Measurements from ENCODE around the gene ADCY9. TPM values are rescaled to one million over a fixed set of nuclear protein-coding genes. Genes with fewer than 3 reads are reported as not detected.
A peak's percentile ranks its signal among the peaks of the same experiment; 100 is the strongest.
"Not testable (repeated sequence)": the region's sequence is repeated elsewhere in the genome, so short reads cannot be mapped to it uniquely, and the experiment has no call there.

Gene ADCY9
- total and polyA plus RNA-seq, 7 experiments from 2014 or later, result 0.46 to 14.3 (median 4.2) TPM

DNA sequence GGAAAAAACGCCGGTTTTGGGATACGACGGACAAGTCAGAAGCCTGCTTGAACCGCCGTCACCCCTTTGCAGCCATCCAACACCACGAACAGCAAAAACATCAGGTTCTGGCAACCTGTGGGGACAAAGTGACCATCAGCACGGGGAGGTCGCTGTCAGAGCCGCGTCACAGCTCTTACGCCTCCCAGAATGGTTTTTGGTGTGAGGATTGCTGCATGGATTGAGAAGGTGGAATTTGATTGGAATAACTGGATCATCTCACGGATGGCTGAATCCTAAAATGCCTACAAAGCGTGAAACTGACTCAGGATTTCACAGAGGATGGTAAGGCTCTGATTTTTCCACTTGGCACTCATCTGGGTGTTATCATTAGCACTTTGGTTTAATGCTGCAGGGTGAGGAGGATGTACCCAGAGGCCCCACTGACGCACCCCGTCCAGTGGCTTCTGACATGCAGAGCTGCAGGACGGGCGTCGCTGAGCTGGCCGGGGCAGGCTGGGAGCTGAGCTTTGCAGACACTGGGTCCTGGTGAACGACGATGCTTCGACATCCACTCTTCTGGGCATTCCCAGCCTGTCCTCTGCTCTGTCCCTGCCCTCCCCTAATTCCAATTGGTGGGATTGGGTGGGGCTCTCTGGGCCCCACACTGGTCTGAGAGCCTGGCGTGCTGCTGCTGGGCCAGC is 162.4 kb downstream of the ADCY9 start:
- Mint-ChIP-seq H3K4me3 (no peak overlapping the region), H3K4me1 (peaks cover 0 to 7% (median 0%) of the 10 kb centered on the region in 7 donors), H3K27me3 (peaks cover 20 to 41% (median 24%) of the 10 kb centered on the region in 5 donors), H3K9me3 (peaks cover 0 to 2% (median 0%) of the 10 kb centered on the region in 11 donors), H3K36me3 (no peaks in the 10 kb centered on the region), H3K27ac (no peak overlapping the region)
- intact Hi-C loops (cut with micrococcal nuclease), result no loop called here
- DNase-seq, result no peak
- no peak for ATAC-seq
- H3K4me3 ChIP-seq (ENCODE audit: low read length), result no peak overlapping the region
- no peaks in the 10 kb centered on the region for H3K36me3 ChIP-seq (ENCODE audit: control insufficient read depth in 2 of 3, insufficient read depth in 3 of 3, low read length in 3 of 3)
- H3K9me3 ChIP-seq (ENCODE audit: control insufficient read depth in 2 of 3, low read length in 3 of 3), result no peaks in the 10 kb centered on the region
- peaks cover 0 to 2% of the 10 kb centered on the region in 2 donors for H3K27me3 ChIP-seq (ENCODE audit: control insufficient read depth in 2 of 2, insufficient read depth in 2 of 2, low read length in 2 of 2)
- no peak overlapping the region for H3K27ac ChIP-seq (ENCODE audit: low read depth, low read length)
- CTCF ChIA-PET, result no interaction called here
- POLR2A ChIA-PET, result no interaction called here
- H3K4me1 ChIP-seq (ENCODE audit: control insufficient read depth in 2 of 2, insufficient read depth in 2 of 2, low read length in 2 of 2), result no peaks in the 10 kb centered on the region

DNA sequence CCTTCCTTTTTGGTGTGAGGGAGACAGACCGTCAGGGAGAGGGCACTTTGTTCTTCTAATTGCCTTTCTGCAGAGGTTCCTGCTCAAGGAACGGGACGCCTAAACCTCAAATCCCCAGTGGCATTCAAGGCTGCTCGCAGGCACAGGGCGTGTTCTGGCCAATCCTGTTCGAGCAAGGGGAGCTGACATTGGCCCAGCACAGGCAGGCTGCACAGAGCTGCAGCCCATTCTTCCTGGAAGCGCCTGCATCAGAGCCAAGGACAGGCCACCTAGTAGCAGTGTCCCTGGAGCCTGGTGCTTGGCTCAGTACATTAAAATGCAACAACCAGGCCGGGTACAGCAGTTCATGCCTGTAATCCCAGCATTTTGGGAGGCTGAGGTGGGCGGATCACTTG is 163.5 kb downstream of the ADCY9 start:
- Histone ChIP-seq H3K4me1 (ENCODE audit: control insufficient read depth in 2 of 2, insufficient read depth in 2 of 2, low read length in 2 of 2) (no peaks in the 10 kb centered on the region), H3K9me3 (ENCODE audit: control insufficient read depth in 2 of 3, low read length in 3 of 3) (no peaks in the 10 kb centered on the region), H3K4me3 (ENCODE audit: low read length) (no peak overlapping the region), H3K27me3 (ENCODE audit: control insufficient read depth in 2 of 2, insufficient read depth in 2 of 2, low read length in 2 of 2) (peaks cover 0 to 2% of the 10 kb centered on the region in 2 donors), H3K36me3 (ENCODE audit: control insufficient read depth in 2 of 3, insufficient read depth in 3 of 3, low read length in 3 of 3) (no peaks in the 10 kb centered on the region), H3K27ac (ENCODE audit: low read depth, low read length) (no peak overlapping the region)
- Mint-ChIP-seq H3K27me3 (peaks cover 20 to 44% (median 24%) of the 10 kb centered on the region in 5 donors), H3K4me3 (no peak overlapping the region), H3K9me3 (peaks cover 0 to 2% (median 0%) of the 10 kb centered on the region in 11 donors), H3K36me3 (no peaks in the 10 kb centered on the region), H3K27ac (no peak overlapping the region), H3K4me1 (peaks cover 0 to 7% (median 0%) of the 10 kb centered on the region in 7 donors)
- ATAC-seq, result no peak
- ChIA-PET CTCF (no interaction called here), POLR2A (no interaction called here)
- DNase-seq, result no peak
- intact Hi-C loops (cut with micrococcal nuclease), result no loop called here

DNA sequence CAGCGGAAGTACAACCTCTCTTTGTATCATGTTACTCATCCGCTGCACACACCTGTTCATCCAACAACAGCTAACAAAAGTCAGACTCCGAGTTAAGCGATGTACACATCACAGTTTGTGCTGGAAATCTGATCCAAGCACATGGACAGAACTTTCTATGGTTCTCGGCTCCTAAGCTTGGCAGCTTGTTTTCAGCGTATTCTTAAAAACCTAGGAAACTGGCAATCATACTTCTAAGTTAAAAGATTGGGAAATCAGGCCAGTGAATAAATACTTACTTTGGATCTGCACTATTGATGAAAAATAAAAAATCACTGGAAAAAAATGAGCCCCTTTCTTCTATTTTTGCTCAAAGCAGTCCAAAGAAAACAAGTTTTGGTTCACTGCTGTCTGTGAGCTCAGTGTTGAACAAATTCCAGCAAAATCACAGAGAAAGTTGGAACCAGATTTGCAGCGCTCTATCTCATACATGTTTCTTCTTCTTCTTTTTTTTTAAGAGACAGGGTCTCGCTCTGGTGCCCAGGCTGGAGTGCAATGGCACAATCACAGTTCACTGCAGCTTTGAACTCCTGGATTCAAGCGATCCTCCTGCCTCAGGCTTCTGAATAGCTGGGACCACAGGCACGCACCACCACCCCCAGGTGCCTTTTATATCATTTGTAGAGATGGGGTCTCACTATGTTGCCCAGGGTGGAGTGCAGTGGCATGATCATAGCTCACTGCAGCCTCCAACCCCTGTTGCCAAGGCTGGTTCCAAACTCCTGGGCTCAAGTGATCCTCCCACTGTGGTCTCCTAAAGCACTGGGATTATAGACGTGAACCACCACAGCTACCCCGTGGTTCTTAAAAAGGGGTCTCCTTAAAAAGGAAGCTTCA is 164.1 kb downstream of the ADCY9 start:
- no peak for ATAC-seq
- Mint-ChIP-seq H3K4me1 (peaks cover 0 to 7% (median 0%) of the 10 kb centered on the region in 7 donors), H3K27me3 (peaks cover 16 to 40% (median 20%) of the 10 kb centered on the region in 5 donors), H3K27ac (no peak overlapping the region), H3K36me3 (no peaks in the 10 kb centered on the region), H3K9me3 (no peaks in the 10 kb centered on the region), H3K4me3 (no peak overlapping the region)
- POLR2A ChIA-PET, result interaction anchor here (0.7 kb wide), 1 partner anchor 228 kb away, joined by 3 read pairs; no protein-coding TSS in a partner anchor
- intact Hi-C loops (cut with micrococcal nuclease), result no loop called here
- CTCF ChIA-PET, result no interaction called here
- no peak for DNase-seq
- H3K27me3 ChIP-seq (ENCODE audit: control insufficient read depth in 2 of 2, insufficient read depth in 2 of 2, low read length in 2 of 2), result peaks cover 0 to 1% of the 10 kb centered on the region in 2 donors
- H3K9me3 ChIP-seq (ENCODE audit: control insufficient read depth in 2 of 3, low read length in 3 of 3), result no peaks in the 10 kb centered on the region
- no peaks in the 10 kb centered on the region for H3K4me1 ChIP-seq (ENCODE audit: control insufficient read depth in 2 of 2, insufficient read depth in 2 of 2, low read length in 2 of 2)
- no peak overlapping the region for H3K4me3 ChIP-seq (ENCODE audit: low read length)
- H3K36me3 ChIP-seq (ENCODE audit: control insufficient read depth in 2 of 3, insufficient read depth in 3 of 3, low read length in 3 of 3), result no peaks in the 10 kb centered on the region
- no peak overlapping the region for H3K27ac ChIP-seq (ENCODE audit: low read depth, low read length)

DNA sequence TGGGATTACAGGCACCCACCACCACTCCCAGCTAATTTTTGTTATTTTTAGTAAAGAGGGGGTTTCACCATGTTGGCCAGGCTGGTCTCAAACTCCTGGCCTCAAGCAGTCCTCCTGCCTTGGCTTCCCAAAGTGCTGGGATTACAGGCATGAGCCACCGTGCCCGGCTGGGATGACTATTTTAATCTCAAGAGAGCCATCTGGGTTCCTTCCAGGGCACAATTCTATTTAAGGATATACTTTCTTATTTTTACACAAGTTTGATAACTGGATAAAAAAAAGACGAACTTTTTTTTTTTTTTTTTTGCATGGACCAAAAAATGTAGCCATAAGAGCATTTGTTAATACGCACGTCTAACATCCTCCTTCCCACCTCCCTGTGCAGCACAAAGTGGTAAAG is 164.9 kb downstream of the ADCY9 start:
- H3K4me1 Mint-ChIP-seq; H3K4me1 ChIP-seq (ENCODE audit: control insufficient read depth in 2 of 2, insufficient read depth in 2 of 2, low read length in 2 of 2); H3K9me3 ChIP-seq (ENCODE audit: control insufficient read depth in 2 of 3, low read length in 3 of 3); H3K4me3 ChIP-seq (ENCODE audit: low read length); CTCF ChIA-PET; H3K36me3 Mint-ChIP-seq; intact Hi-C loops (cut with micrococcal nuclease); H3K27ac Mint-ChIP-seq; ATAC-seq; H3K27ac ChIP-seq (ENCODE audit: low read depth, low read length); H3K9me3 Mint-ChIP-seq; DNase-seq; H3K36me3 ChIP-seq (ENCODE audit: control insufficient read depth in 2 of 3, insufficient read depth in 3 of 3, low read length in 3 of 3); H3K4me3 Mint-ChIP-seq; H3K27me3 ChIP-seq (ENCODE audit: control insufficient read depth in 2 of 2, insufficient read depth in 2 of 2, low read length in 2 of 2): not testable (repeated sequence)
- POLR2A ChIA-PET, result interaction anchor here (0.7 kb wide), 1 partner anchor 229 kb away, joined by 3 read pairs; no protein-coding TSS in a partner anchor
- H3K27me3 Mint-ChIP-seq, result peaks cover 15 to 35% (median 20%) of the 10 kb centered on the region in 5 donors

DNA sequence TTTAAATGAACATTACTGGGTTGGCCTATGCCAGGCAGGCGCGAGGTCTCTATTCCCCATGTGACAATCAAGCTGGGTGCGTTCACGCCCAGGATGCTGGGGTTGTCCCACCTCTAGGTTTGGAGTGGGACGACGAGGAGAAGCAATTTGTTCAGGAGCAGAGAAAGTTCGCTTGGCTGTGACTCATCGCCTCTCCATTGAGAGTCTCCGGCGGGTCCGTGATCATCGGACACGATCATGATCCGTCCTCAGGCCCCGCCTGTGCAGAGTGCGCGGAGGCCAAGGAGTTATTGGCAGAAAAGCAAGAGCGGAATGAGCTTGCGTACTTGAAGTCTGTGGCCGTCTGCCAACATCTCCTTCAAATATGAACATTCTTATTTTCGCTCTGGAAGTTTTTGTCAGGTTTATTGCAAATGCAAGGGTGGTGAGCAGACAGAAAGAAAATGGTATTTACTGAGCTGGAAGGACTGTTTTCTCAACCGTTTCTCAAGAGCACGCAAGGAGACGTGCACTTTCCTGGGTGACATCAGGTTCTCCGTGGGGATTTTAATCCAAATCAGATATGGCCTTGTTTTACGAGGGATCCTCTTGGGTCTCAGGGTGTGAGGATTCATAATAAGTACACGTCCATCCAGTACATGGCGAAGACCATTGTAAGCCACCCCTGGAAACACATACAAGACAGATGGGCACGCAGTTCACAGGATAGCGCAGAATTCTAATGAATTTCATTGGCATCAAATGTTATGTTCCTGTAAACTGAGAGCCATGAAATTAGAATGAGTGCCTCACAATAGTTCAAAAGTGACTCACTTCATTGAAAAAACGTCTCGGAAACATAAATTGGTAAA is 165.7 kb downstream of the ADCY9 start:
- POLR2A ChIA-PET, result no interaction called here
- ATAC-seq (no peak), DNase-seq (no peak)
- Mint-ChIP-seq H3K4me1 (peaks cover 0 to 7% (median 0%) of the 10 kb centered on the region in 7 donors), H3K4me3 (no peak overlapping the region), H3K9me3 (no peaks in the 10 kb centered on the region), H3K27me3 (peaks cover 10 to 30% (median 20%) of the 10 kb centered on the region in 5 donors), H3K36me3 (no peaks in the 10 kb centered on the region), H3K27ac (peak overlapping the region in 1 of 9 donors; percentile 52)
- H3K4me3 ChIP-seq (ENCODE audit: low read length), result no peak overlapping the region
- CTCF ChIA-PET, result no interaction called here
- H3K36me3 ChIP-seq (ENCODE audit: control insufficient read depth in 2 of 3, insufficient read depth in 3 of 3, low read length in 3 of 3), result no peaks in the 10 kb centered on the region
- no peak overlapping the region for H3K27ac ChIP-seq (ENCODE audit: low read depth, low read length)
- intact Hi-C loops (cut with micrococcal nuclease), result no loop called here
- H3K27me3 ChIP-seq (ENCODE audit: control insufficient read depth in 2 of 2, insufficient read depth in 2 of 2, low read length in 2 of 2), result no peaks in the 10 kb centered on the region
- H3K4me1 ChIP-seq (ENCODE audit: control insufficient read depth in 2 of 2, insufficient read depth in 2 of 2, low read length in 2 of 2), result no peaks in the 10 kb centered on the region
- H3K9me3 ChIP-seq (ENCODE audit: control insufficient read depth in 2 of 3, low read length in 3 of 3), result no peaks in the 10 kb centered on the region

DNA sequence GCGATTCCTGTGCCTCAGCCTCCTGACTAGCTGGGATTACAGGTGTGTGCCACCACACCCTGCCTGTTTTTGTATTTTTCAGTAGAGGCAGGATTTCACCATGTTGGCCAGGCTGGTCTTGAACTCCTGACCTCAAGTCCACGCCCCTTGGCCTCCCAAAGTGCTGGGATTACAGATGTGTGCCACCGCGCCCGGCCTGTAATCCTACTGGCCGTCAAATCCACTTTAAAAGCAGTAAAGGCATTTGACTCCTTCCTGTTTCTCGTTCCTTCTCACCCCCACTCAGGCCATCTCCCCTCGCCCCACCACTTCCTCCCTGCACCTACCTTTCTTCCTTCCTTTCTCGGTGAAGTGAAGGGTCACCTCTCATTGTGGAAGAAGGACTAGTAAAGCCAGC is 166.3 kb downstream of the ADCY9 start:
- H3K9me3 ChIP-seq (ENCODE audit: control insufficient read depth in 2 of 3, low read length in 3 of 3), result no peaks in the 10 kb centered on the region
- DNase-seq (no peak), ATAC-seq (no peak)
- H3K27me3 ChIP-seq (ENCODE audit: control insufficient read depth in 2 of 2, insufficient read depth in 2 of 2, low read length in 2 of 2), result no peaks in the 10 kb centered on the region
- intact Hi-C loops (cut with micrococcal nuclease), result no loop called here
- POLR2A ChIA-PET, result interaction anchor here (0.5 kb wide), 1 partner anchor 136 kb away, joined by 4 read pairs; no protein-coding TSS in a partner anchor
- H3K27ac ChIP-seq (ENCODE audit: low read depth, low read length), result no peak overlapping the region
- H3K4me1 ChIP-seq (ENCODE audit: control insufficient read depth in 2 of 2, insufficient read depth in 2 of 2, low read length in 2 of 2), result no peaks in the 10 kb centered on the region
- H3K36me3 Mint-ChIP-seq, result no peaks in the 10 kb centered on the region
- peaks cover 5 to 24% (median 15%) of the 10 kb centered on the region in 5 donors for H3K27me3 Mint-ChIP-seq
- no peaks in the 10 kb centered on the region for H3K9me3 Mint-ChIP-seq
- CTCF ChIA-PET, result no interaction called here
- H3K36me3 ChIP-seq (ENCODE audit: control insufficient read depth in 2 of 3, insufficient read depth in 3 of 3, low read length in 3 of 3), result no peaks in the 10 kb centered on the region
- peak overlapping the region in 1 of 9 donors; percentile 47 for H3K27ac Mint-ChIP-seq
- no peak overlapping the region for H3K4me3 ChIP-seq (ENCODE audit: low read length)
- no peak overlapping the region for H3K4me3 Mint-ChIP-seq
- H3K4me1 Mint-ChIP-seq, result peaks cover 0 to 7% (median 0%) of the 10 kb centered on the region in 7 donors
